Measurements from ENCODE around the gene CDHR2.

- TF ChIP-seq POLR2A (IDR thresholded peaks at IDR 0.05; ENCODE audit: low read depth, low read length) (no peak), POLR2AphosphoS5 (IDR thresholded peaks at IDR 0.05; ENCODE audit: low read depth, low read length) (no peak), TAF1 (IDR thresholded peaks at IDR 0.05; ENCODE audit: borderline replicate concordance, low read depth, low read length) (no peak)
Measured at GRCh38 chr5:176545388-176545736, 3.8 kb upstream of the CDHR2 start.
